IMR-90 (cell line): ENCODE results near the gene CAP2. TPM values are rescaled to one million over a fixed set of nuclear protein-coding genes. Genes with fewer than 3 reads are reported as not detected.

Source experiments
- ATAC-seq: fragments of 200-7000 bp; cut with Tn5 transposase; 2 replicates; pipeline ENCODE4 v1.9.1; 2020; ENCODE audit warnings: low read depth, mild to moderate bottlenecking, moderate library complexity
- BruUV-seq: library from RNA; stranded (reverse); fragments of 400-500 nt; replicated peaks from 2 replicates; lab custom pipeline; 2021; lab: Mats Ljungman, UMichigan
- CTCF ChIA-PET: fragments of 300-600 bp; formaldehyde crosslinking; extraction: SDS; loops from one replicate; lab custom pipeline; 2021; ENCODE audit warnings: antibody characterized with exemption; lab: Yijun Ruan, JAX
- POLR2A ChIA-PET: fragments of 300-600 bp; sonication (Branson Sonifier 250); formaldehyde crosslinking; loops from one replicate; lab custom pipeline; 2022; ENCODE audit warnings: antibody characterized with exemption; ENCODE audit not compliant: unreplicated experiment; lab: Charles Lee
- DNase-seq: peaks from one replicate; pipeline ENCODE4 v3.0.0; 2013
- H2AFZ ChIP-seq: replicated peaks from 2 replicates; pipeline ENCODE3; 2013; ENCODE audit warnings: low read length, mild to moderate bottlenecking; ENCODE audit not compliant: poor library complexity
- H2AK5ac ChIP-seq: 2 replicates; pipeline ENCODE4 v1.6.1; 2013; ENCODE audit warnings: low read depth, low read length, inconsistent platforms
- H2AK9ac ChIP-seq: replicated peaks from 2 replicates; pipeline ENCODE3; 2013; ENCODE audit warnings: mild to moderate bottlenecking, low read depth, low read length, moderate library complexity; ENCODE audit not compliant: poor library complexity
- H2BK120ac ChIP-seq: 2 replicates; pipeline ENCODE4 v1.6.1; 2013; ENCODE audit warnings: low read depth, low read length, inconsistent platforms
- H2BK15ac ChIP-seq: 3 replicates; pipeline ENCODE4 v1.6.1; 2013; ENCODE audit warnings: low read depth, low read length, inconsistent platforms
- H2BK20ac ChIP-seq: 2 replicates; pipeline ENCODE4 v1.6.1; 2013; ENCODE audit warnings: low read depth, mild to moderate bottlenecking, inconsistent platforms, low read length, moderate library complexity
- H2BK5ac ChIP-seq: 2 replicates; pipeline ENCODE4 v1.6.1; 2013; ENCODE audit warnings: mild to moderate bottlenecking, low read depth, low read length, inconsistent platforms; ENCODE audit not compliant: poor library complexity, severe bottlenecking
- H3K14ac ChIP-seq: replicated peaks from 2 replicates; pipeline ENCODE4 v1.6.1; 2013; ENCODE audit warnings: low read depth, low read length, inconsistent platforms
- H3K18ac ChIP-seq: 2 replicates; pipeline ENCODE4 v1.6.1; 2013; ENCODE audit warnings: low read depth, low read length, control low read depth
- H3K23ac ChIP-seq: 2 replicates; pipeline ENCODE4 v1.6.1; 2013; ENCODE audit warnings: low read depth, low read length, inconsistent platforms
- H3K27ac ChIP-seq: 2 replicates; pipeline ENCODE4 v1.5.1; 2013; ENCODE audit warnings: mild to moderate bottlenecking, control low read depth, low read length; ENCODE audit not compliant: insufficient read depth
- H3K27me3 ChIP-seq: 2 replicates; pipeline ENCODE4 v1.6.1; 2013; ENCODE audit warnings: low read length; ENCODE audit not compliant: control insufficient read depth, insufficient read depth
- H3K36me3 ChIP-seq: 2 replicates; pipeline ENCODE4 v1.6.1; 2013; ENCODE audit warnings: low read length, mixed read lengths; ENCODE audit not compliant: control insufficient read depth, insufficient read depth
- H3K4ac ChIP-seq: 2 replicates; pipeline ENCODE4 v1.6.1; 2013; ENCODE audit warnings: low read depth, low read length, inconsistent platforms
- H3K4me1 ChIP-seq: 2 replicates; pipeline ENCODE4 v1.6.1; 2013; ENCODE audit warnings: low read length, mixed read lengths; ENCODE audit not compliant: control insufficient read depth, insufficient read depth
- H3K4me2 ChIP-seq: 2 replicates; pipeline ENCODE4 v1.6.1; 2013; ENCODE audit warnings: low read depth, mild to moderate bottlenecking, control low read depth, low read length, moderate library complexity
- H3K4me3 ChIP-seq: 2 replicates; pipeline ENCODE4 v1.5.1; 2013; ENCODE audit warnings: low read depth, mild to moderate bottlenecking, control low read depth, low read length, moderate library complexity; ENCODE audit not compliant: insufficient read depth
- H3K56ac ChIP-seq: 2 replicates; pipeline ENCODE4 v1.6.1; 2013; ENCODE audit warnings: low read length, inconsistent platforms; ENCODE audit not compliant: insufficient read depth; ENCODE audit errors: extremely low read depth
- H3K79me1 ChIP-seq, 2 experiments: 2 replicates each; pipeline ENCODE4 v1.6.1; 2013; ENCODE audit warnings: low read length in 2 of 2, inconsistent platforms in 1 of 2, low read depth in 1 of 2
- H3K9ac ChIP-seq: 2 replicates; pipeline ENCODE4 v1.6.1; 2013; ENCODE audit warnings: low read depth, low read length, control low read depth
- H3K9me1 ChIP-seq: 2 replicates; pipeline ENCODE4 v1.6.1; 2013; ENCODE audit warnings: low read length, inconsistent platforms; ENCODE audit not compliant: insufficient read depth
- H3K9me3 ChIP-seq: 2 replicates; pipeline ENCODE4 v1.6.1; 2013; ENCODE audit warnings: low read length; ENCODE audit not compliant: control insufficient read depth, insufficient read depth
- H4K20me1 ChIP-seq: 2 replicates; pipeline ENCODE4 v1.6.1; 2013; ENCODE audit warnings: low read length, inconsistent platforms; ENCODE audit not compliant: insufficient read depth
- H4K5ac ChIP-seq: 2 replicates; pipeline ENCODE4 v1.6.1; 2013; ENCODE audit warnings: mild to moderate bottlenecking, low read depth, low read length, control low read depth
- H4K8ac ChIP-seq, 2 experiments: 2 replicates each; pipeline ENCODE4 v1.6.1; 2013; ENCODE audit warnings: low read depth in 2 of 2, low read length in 2 of 2, control low read depth in 1 of 2, inconsistent platforms in 1 of 2
- H4K91ac ChIP-seq: 2 replicates; pipeline ENCODE4 v1.6.1; 2013; ENCODE audit warnings: low read depth, low read length, inconsistent platforms; ENCODE audit not compliant: insufficient read depth
- BHLHE40 ChIP-seq: fragments of 150-350 bp; IDR thresholded peaks from 2 replicates; pipeline ENCODE4 v1.6.1; 2016; ENCODE audit warnings: mild to moderate bottlenecking, low read depth, low read length
- CEBPB ChIP-seq: IDR thresholded peaks from 2 replicates; pipeline ENCODE4 v1.6.1; 2012; ENCODE audit warnings: low read depth, low read length, improper control_type of control experiment
- CHD1 ChIP-seq: IDR thresholded peaks from 2 replicates; pipeline ENCODE4 v1.6.1; 2012; ENCODE audit warnings: low read depth, low read length, improper control_type of control experiment
- FOS ChIP-seq: fragments of 150-350 bp; IDR thresholded peaks from 2 replicates; pipeline ENCODE4 v1.6.1; 2016; ENCODE audit warnings: low read depth, low read length
- MAFK ChIP-seq: IDR thresholded peaks from 2 replicates; pipeline ENCODE4 v1.6.1; 2012; ENCODE audit warnings: low read depth, low read length, improper control_type of control experiment
- MAZ ChIP-seq: IDR thresholded peaks from 2 replicates; pipeline ENCODE4 v1.6.1; 2012; ENCODE audit warnings: low read depth, mild to moderate bottlenecking, low read length, improper control_type of control experiment, moderate library complexity, borderline replicate concordance
- MXI1 ChIP-seq: IDR thresholded peaks from 2 replicates; pipeline ENCODE4 v1.6.1; 2012; ENCODE audit warnings: low read depth, mild to moderate bottlenecking, low read length, moderate library complexity, borderline replicate concordance
- NFE2L2 ChIP-seq: fragments of 150-350 bp; IDR thresholded peaks from 2 replicates; pipeline ENCODE4 v1.6.1; 2016; ENCODE audit warnings: low read depth, mild to moderate bottlenecking, low read length
- POLR2A ChIP-seq: IDR thresholded peaks from 2 replicates; pipeline ENCODE4 v1.6.1; 2012; ENCODE audit warnings: mild to moderate bottlenecking, low read depth, low read length
- RCOR1 ChIP-seq: IDR thresholded peaks from 2 replicates; pipeline ENCODE4 v1.6.1; 2012; ENCODE audit warnings: mild to moderate bottlenecking, low read length, improper control_type of control experiment; ENCODE audit not compliant: insufficient replicate concordance
- RFX5 ChIP-seq: IDR thresholded peaks from 2 replicates; pipeline ENCODE4 v1.8.0; 2012; ENCODE audit warnings: low read depth, mild to moderate bottlenecking, low read length, moderate library complexity
- SMC3 ChIP-seq: fragments of 150-350 bp; IDR thresholded peaks from 2 replicates; pipeline ENCODE4 v1.6.1; 2016; ENCODE audit warnings: low read depth, mild to moderate bottlenecking, antibody characterized with exemption, low read length, moderate library complexity
- WGBS, 2 experiments: methylation state at CpG; one replicate each; pipeline versions ENCODE4 v1.1.5 to v1.1.7; 2013; ENCODE audit warnings: missing lambda C conversion rate in 2 of 2; ENCODE audit not compliant: insufficient read length in 1 of 2; ENCODE audit errors: extremely low coverage in 2 of 2; 5-methylcytosine and 5-hydroxymethylcytosine counted together
- dilution Hi-C: fragments of 300-500 bp; cut with HindIII; formaldehyde crosslinking; loops from one replicate; pipeline ENCODE4 v1.14.3; 2018; ENCODE audit warnings: low sequenced_read_pairs; ENCODE audit not compliant: unreplicated experiment
- in situ Hi-C: fragments of 300-500 bp; cut with MboI; formaldehyde crosslinking; loops from 3 replicates; pipeline ENCODE4 v1.14.3; 2019; ENCODE audit warnings: low sequenced_read_pairs, inconsistent platforms, mixed read lengths
- intact Hi-C: fragments of 100-400 bp; cut with micrococcal nuclease; formaldehyde crosslinking; loops from 2 replicates; pipeline ENCODE4 v1.10.0; 2022
- polyA plus RNA-seq, 3 experiments: library from polyadenylated mRNA; depleted of rRNA; stranded (reverse); fragments of >200 nt; gene quantifications; 2 replicates each; pipeline ENCODE4 v1.2.3, GENCODE V29; 2012; ENCODE audit warnings: low replicate concordance in 1 of 3
- total RNA-seq: library from RNA; depleted of rRNA; stranded (reverse); fragments of >200 nt; gene quantifications from 2 replicates; pipeline ENCODE4 v1.2.3, GENCODE V29; 2012
- TF ChIP-seq, protein P1 (sequence below): conservative IDR thresholded peaks from 2 replicates; pipeline ENCODE4 v1.5.1; 2012; ENCODE audit warnings: mild to moderate bottlenecking, low read depth, low read length, improper control_type of control experiment
- TF ChIP-seq, protein P2 (sequence below): fragments of 150-350 bp; IDR thresholded peaks from 2 replicates; pipeline ENCODE4 v1.6.1; 2017; ENCODE audit warnings: mild to moderate bottlenecking, antibody characterized with exemption, low read length, low read depth

CAP2 gene
- total and polyA plus RNA-seq, 2 of the 4 experiments (the other 2 are of a cell fraction): 14.5 to 27.5 TPM

DNA sequence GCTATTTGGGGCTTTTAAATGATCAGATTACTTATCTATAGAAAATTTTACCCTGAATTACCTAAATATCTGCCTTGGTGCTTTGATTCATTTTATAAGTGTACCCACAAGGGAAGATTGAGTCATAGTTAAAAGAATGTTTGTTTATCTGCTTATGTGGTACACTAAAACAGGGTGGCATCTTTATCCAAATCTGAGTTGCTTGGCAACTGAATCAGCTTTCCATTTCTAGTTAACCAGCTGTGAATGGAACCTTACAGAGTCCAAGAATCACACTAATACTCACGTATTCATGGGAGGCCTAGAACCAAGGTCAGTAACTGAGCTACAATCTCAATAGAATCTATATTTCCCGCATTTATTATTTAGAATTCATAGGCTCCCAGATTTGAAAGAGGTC is 44.0 kb upstream of the CAP2 start:
- no peak overlapping the region for H2AK9ac ChIP-seq
- H3K56ac ChIP-seq: no peak overlapping the region
- no peak overlapping the region for H3K4me3 ChIP-seq
- DNase-seq: peak; percentile 12
- H3K23ac ChIP-seq: no peak overlapping the region
- H3K4me1 ChIP-seq: peaks cover under 1% of the 10 kb centered on the region; the same call in 1 of the 2 replicates
- no peak overlapping the region for H2AFZ ChIP-seq
- no peak overlapping the region for H2BK15ac ChIP-seq
- no peak overlapping the region for H4K91ac ChIP-seq
- no peaks in the 10 kb centered on the region for H4K20me1 ChIP-seq
- H3K79me1 ChIP-seq: no peaks in the 10 kb centered on the region
- WGBS, 2 experiments: no CpG with 5 or more reads among the region's 2 CpGs
- no peak overlapping the region for H2AK5ac ChIP-seq
- H3K9me3 ChIP-seq: no peaks in the 10 kb centered on the region
- H3K4ac ChIP-seq: no peak overlapping the region
- dilution Hi-C loops: no loop called here
- H3K9me1 ChIP-seq: no peaks in the 10 kb centered on the region
- ChIA-PET CTCF (no interaction called here), POLR2A (no interaction called here)
- H2BK20ac ChIP-seq: no peak overlapping the region
- peak; percentile 35; the same call in 1 of the 2 replicates for ATAC-seq
- no peak overlapping the region for H3K18ac ChIP-seq
- no peaks in the 10 kb centered on the region for H3K27me3 ChIP-seq
- no peak overlapping the region for H3K27ac ChIP-seq
- H4K8ac ChIP-seq: no peak overlapping the region
- H3K36me3 ChIP-seq: no peaks in the 10 kb centered on the region
- H3K9ac ChIP-seq: no peak overlapping the region
- no peak overlapping the region for H3K4me2 ChIP-seq
- intact Hi-C loops: no loop called here
- H3K14ac ChIP-seq: no peak overlapping the region
- no peak overlapping the region for H2BK120ac ChIP-seq
- no peak overlapping the region for H4K5ac ChIP-seq
- BruUV-seq: no TSS peak
- H2BK5ac ChIP-seq: no peak overlapping the region
- no peak for TF ChIP-seq MAFK
- TF ChIP-seq CHD1: no peak
- no peak for TF ChIP-seq CEBPB
- no peak for TF ChIP-seq SMC3
- no peak for TF ChIP-seq BHLHE40
- no peak for TF ChIP-seq POLR2A
- TF ChIP-seq, protein P1, sequence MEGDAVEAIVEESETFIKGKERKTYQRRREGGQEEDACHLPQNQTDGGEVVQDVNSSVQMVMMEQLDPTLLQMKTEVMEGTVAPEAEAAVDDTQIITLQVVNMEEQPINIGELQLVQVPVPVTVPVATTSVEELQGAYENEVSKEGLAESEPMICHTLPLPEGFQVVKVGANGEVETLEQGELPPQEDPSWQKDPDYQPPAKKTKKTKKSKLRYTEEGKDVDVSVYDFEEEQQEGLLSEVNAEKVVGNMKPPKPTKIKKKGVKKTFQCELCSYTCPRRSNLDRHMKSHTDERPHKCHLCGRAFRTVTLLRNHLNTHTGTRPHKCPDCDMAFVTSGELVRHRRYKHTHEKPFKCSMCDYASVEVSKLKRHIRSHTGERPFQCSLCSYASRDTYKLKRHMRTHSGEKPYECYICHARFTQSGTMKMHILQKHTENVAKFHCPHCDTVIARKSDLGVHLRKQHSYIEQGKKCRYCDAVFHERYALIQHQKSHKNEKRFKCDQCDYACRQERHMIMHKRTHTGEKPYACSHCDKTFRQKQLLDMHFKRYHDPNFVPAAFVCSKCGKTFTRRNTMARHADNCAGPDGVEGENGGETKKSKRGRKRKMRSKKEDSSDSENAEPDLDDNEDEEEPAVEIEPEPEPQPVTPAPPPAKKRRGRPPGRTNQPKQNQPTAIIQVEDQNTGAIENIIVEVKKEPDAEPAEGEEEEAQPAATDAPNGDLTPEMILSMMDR: no peak
- TF ChIP-seq FOS: no peak
- no peak for TF ChIP-seq MAZ
- TF ChIP-seq NFE2L2: no peak
- TF ChIP-seq MXI1: no peak
- TF ChIP-seq, protein P2, sequence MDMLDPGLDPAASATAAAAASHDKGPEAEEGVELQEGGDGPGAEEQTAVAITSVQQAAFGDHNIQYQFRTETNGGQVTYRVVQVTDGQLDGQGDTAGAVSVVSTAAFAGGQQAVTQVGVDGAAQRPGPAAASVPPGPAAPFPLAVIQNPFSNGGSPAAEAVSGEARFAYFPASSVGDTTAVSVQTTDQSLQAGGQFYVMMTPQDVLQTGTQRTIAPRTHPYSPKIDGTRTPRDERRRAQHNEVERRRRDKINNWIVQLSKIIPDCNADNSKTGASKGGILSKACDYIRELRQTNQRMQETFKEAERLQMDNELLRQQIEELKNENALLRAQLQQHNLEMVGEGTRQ: no peak
- no peak for TF ChIP-seq RFX5
- TF ChIP-seq RCOR1: no peak
- in situ Hi-C loops: no loop called here
